Fibroblast of skin of left biceps (primary cell): ENCODE data around the gene DHX8.
"Not testable (repeated sequence)": the region's sequence is repeated elsewhere in the genome, so short reads cannot be mapped to it uniquely, and the experiment has no call there.

Experiments
- DNase-seq, 2 experiments: peaks; one replicate each; pipeline ENCODE4 v3.0.0-alpha.2; 2013; ENCODE audit warnings: low read depth in 2 of 2

DHX8 gene

DNA sequence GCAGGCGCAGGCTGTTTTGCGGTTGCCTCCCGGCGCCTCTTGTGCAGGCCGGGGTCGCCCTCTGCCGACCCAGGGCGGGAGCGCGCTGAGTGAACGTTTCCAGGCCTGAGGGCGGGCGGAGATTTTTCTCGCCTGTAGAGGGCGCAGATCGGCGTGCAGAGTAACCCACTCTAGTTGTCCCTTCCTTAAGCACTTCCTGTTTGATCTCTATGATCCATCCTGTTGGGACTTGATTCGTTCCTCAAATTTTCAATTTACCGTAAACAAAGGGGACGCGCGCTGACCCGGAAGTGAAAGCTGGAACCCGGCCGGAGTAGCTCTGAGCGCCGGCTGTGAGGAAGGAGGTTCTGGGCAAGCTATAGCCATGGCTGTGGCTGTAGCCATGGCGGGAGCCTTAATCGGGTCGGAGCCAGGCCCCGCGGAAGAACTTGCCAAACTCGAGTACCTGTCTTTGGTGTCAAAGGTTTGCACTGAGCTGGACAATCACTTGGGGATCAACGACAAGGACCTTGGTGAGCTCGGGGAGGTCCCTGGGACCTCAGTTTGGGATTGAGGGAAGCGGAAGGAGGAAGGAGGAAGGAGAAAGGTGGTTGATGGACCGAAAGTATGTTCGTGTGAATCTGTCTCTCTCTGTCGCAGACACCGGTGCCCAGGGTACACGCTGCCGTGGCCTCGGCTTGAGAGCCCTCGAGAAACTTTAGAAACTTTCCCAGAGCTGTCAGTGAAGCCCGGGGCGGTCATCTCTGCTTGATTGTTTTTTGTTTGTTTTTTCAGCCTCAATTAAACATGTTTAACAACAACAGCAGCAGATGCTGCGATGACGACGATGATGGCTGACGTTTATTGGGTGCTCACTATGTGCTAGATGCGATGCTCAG lies at the start of gene DHX8:
TSS of gene DHX8 (plus strand) at position 302 of the 878 bp plus-strand sequence. CDS start at position 365, 63 bp downstream.
- peak; percentile 98 for DNase-seq

DNA sequence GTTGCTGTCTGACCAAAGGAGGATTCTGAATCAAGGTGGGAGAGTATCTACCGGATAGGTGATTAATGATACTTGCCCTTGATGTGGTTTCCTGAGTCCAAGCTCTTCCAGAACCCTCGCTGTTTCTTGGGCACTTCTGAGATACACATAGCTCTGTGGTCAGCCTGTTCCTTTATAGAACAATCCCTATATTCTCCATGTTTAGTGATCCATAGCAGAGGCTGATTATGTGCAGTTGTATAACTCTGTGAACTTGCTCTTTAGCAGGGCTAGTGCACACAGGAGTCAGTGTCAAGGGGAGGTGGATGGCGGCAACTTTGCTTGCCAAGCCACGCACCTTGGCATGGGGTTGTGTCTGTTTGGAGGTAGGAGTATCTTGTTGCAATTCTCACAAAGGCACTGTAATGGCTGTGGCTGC lies 48.9 kb upstream of the DHX8 start:
- no peak for DNase-seq

DNA sequence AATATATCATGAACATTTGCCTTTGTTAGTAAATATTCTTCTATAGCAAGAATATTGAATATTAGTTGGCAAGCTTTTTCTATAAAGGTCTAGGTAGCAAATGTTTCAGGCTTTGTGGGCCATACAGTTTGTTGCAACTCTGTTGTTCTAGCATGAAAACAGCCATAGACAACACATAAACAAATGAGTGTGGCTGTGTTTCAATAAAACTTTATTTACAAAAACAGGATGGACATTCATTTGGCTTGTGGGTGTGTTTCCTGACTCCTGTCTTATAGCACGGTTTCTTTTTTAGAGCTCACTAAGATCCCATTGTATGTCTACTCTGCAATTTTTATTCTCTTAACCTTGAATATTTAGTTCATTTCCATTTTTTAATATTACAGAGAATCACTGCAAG lies 46.0 kb upstream of the DHX8 start:
- DNase-seq, result no peak

DNA sequence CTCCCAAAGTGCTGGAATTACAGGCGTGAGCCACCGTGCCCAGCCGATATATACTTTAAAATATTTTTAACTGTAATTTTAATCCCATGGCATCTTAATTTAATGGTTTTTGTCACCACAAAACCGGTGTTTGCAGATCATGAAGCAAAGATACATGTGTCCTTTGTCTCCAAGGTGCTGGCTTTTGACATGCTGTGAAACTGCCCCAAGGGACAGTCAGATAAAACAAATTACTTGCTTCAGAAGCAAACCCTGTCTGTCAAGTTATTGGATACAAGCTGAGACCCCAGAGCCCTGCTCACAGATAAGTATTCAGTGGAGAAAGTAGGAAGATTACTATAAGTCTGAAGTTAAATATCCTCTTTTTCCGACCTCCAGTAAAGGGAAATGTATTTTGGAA lies 45.1 kb upstream of the DHX8 start:
- DNase-seq, result no peak

DNA sequence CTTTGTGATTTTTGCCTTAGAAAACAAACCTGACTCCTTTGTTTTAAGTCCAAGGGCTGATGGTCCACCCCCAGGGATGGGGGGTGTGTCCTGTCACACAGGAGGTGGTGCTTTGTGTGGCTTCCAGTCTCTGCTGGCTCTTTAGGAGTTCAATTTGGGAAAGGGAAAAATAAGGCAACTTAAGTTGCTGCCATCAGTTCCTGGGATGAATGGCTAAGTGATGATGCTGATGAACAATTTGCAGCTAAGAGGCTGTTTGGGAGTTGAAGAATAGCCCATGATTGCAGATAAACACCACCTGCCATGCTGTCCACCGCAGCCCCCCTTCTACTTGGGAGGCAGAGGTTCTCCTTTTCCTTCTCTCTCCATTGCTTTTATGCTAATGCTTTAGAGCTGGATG lies 44.7 kb upstream of the DHX8 start:
- no peak for DNase-seq

DNA sequence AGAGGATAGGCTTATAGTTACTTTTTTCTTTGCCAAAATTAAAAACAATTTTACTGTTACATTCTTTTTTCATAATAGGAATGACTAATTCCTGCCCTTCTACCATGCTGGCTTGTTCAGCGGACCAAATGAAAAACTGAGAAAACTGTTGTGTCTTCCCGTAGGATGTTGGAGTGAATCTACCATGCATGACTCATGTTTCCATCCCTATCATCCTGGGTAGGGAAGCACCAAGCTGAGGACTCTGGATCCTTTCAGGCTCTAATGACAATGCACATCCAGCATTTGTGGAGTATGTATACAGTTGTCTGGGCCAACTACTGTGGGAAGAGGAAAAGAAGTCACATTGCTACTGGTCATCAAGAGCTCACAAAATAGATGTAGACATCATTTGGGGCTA lies 41.1 kb upstream of the DHX8 start:
- no peak for DNase-seq

DNA sequence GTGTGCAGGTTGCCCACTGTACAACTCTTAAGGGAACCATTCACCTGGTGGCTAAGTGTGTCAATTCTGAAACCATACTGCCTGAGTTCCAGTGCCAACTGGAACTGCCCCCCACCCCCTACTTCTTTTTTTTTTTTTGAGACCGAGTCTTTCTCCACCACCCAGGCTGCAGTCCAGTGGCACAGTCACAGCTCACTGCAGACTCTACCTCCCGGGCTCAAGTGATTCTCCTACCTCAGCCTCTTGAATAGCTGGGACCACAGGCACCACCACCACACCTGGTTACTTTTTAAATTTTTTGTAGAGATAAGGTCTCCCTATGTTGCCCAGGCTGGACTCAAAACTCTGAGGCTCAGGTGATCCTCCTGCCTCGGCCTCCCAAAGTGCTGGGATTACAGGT lies 40.4 kb upstream of the DHX8 start:
- DNase-seq, result no peak

DNA sequence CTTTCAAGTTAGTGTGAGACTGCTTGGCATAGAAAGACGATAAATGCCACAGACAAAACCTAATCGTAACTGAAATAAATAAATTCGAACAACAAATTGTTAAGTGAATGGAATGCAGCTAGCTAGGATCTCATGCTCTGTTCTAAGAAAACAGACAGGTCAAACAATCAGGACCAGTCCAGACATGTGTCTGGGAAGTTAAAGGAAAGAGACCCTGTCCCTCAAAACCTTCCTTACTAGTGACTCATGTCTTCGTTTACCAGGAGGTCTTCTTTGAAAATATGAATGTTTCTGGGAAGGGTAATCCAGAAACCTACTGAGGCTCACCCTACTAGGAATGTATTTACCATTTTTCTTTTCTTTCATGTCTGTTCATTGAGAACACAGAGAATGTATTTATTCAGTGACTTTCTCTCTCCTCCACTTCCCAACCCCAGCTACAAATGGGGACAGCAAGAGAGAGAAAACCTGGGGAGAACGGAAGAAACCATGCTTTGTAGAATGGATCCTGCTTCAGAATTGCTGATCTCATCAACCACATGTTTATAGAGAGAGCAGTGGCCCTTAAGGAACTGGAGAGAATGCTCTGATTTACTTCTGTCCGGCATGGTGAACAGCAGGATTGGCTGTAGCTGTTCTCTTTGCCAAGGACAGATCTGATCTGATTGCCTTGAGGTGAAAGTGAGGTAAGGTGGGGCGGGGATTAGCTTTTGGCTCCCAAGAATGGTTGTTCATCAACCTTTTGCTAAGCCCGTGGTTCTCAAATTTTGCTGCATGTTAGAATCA lies 39.4 kb upstream of the DHX8 start:
- DNase-seq, result no peak

DNA sequence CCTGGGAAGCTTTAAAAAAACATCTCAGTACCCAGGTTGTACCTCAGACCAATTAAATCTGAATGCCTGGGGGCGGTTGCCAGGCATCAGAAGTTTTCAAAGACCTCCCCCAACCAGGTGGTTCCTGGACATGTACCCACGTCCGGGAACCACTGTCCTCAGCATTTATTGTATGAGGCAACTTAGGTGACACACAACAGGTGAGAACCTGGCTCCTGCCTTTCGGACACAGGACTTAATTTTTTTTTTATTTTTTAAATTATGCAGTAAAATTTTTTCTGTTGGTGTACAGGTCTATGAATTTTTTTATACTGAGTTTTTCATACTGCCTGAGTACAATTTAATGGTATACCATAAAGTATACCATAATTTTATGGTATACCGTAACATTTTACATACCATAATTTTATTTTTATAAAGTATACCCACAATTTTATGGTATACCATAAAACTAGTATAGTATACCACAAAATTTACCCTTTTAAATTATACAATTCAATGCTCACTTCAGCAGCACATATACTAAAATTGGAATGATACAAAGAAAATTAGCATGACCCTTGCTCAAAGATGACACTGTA lies 38.7 kb upstream of the DHX8 start:
- no peak for DNase-seq

DNA sequence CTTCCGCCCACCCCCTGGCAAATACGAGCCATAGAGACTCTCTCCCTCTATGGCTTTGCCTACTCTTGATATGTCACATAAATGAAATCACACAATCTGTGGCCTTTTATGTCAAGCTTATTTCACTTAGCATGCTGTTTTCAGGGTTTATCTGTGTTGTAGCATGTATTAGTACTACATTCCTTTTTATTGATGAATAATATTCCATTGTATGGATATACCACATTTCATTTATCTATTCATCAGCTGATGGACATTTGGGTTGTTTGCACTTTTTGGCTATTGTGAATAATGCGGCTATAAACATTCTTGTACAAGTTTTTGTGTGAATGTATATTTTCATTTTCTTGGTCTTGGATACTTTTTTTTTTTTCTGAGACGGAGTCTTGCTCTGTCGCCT lies 37.0 kb upstream of the DHX8 start:
- DNase-seq, result no peak

DNA sequence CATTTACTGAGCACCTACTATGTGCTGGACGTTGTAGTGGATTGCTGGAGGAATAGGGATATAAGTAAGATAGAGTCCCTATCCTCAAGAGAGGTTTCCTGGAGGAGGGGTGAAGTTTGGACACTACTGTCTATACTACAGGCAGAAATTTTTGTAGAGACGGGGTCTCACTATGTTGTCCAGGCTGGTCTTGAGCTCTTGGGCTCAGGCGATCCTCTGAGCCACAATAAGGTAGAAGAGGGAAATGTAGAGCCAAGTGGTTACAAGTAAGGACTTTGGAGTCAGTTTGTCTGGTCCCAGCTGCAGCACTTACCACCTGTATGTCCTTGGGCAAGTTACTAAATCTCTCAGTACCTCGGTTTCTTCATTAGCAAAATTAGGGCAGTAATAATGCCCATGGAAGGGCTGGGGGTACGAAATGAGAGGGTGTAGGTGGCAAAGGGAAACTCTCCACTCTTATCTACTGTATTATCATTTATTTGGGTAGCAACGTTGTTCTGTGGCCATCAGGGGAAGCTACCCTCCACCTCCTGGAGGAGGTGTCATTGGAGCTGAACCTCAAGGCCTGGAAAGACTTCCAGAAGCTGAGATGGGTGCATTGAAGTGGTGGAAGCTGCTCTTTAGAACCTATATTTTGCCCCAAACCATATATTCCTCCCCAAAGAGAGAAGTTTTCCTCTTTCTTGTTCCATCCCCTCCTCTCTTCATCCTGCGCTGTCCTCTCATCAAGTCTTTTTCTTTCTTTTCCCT lies 34.9 kb upstream of the DHX8 start:
- no peak for DNase-seq

DNA sequence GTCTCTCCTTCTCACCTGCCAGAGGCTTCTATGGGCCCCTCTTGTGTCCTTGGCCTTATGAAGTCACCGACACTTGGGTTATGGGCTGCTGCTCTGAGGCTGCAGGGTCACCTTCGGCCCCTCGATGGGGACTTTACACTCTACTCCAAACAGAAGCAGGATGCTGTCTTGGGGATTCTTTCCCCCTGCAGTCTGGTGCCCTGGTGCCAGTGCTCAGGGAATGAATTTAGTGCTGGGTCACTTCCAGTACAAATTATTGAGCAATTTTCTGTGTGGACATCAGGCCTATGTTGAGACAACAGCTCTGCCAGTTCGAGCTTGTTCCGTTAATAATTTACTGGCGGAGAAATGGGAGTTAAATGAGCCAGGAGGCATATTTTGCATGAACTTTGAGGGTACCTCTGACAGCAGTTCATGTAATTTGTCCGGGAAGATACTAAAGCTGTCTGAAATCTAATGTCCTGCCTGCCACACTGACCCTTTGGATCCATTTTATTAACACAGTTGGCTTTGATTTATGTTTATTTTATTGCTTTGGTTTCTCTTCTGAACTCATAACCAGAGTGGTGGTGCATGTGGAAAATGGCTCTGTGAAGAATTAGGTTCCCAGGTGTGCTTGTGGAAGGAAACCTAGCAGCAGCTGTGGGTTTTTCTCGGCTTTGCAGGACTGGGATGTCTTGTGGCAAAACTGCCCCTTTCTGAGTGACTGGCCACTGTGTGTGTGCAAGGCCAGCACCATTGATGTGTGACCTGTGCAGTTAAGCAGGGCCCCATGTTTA lies 34.1 kb upstream of the DHX8 start:
- DNase-seq, result no peak

DNA sequence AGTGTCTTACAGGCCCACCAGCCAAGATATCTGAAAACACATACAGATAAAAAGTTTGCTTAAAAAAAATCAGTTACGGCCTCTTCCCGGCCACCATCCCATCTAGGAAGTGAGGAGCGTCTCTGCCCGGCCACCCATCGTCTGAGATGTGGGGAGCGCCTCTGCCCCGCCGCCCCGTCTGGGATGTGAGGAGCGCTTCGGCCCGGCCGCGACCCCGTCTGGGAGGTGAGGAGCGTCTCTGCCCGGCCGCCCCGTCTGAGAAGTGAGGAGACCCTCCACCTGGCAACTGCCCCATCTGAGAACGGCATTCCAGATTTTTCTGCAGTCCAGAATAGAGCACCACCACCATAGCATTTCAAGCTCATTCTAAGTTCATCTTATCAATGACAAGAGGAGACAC lies 33.0 kb upstream of the DHX8 start:
- DNase-seq, result not testable (repeated sequence)

DNA sequence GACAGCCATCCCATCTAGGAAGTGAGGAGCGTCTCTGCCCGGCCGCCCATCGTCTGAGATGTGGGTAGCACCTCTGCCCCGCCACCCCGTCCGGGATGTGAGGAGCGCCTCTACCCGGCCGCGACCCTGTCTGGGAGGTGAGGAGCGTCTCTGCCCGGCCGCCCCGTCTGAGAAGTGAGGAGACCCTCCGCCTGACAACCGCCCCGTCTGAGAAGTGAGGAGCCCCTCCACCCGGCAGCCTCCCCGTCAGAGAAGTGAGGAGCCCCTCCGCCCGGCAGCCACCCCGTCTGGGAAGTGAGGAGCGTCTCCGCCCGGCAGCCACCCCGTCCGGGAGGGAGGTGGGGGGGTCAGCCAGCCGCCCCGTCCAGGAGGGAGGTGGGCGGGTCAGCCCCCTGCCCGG lies 32.0 kb upstream of the DHX8 start:
- not testable (repeated sequence) for DNase-seq

DNA sequence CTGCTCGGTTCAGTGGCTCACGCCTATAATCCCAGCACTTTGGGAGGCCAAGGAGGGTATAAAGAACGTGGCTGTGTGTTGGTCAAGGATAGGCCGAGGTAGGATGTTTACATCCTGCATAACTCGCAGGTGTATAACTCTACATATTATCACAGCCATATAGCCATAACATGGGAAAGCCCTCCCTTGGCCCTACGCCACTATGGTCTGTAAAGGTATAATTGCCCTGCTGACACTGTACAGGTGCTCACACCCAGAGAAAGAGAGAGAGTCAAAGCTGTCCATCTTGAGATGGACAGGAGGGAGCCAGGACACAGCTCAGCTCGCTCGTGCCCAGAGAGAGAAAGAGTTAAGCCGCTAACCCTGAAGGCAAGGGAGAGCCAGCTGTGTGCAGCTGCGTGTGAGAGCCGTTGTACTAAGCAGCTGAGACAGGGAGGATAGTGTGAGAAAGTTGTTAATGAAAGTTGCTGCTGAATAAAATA lies 30.4 kb upstream of the DHX8 start:
- DNase-seq, result no peak

DNA sequence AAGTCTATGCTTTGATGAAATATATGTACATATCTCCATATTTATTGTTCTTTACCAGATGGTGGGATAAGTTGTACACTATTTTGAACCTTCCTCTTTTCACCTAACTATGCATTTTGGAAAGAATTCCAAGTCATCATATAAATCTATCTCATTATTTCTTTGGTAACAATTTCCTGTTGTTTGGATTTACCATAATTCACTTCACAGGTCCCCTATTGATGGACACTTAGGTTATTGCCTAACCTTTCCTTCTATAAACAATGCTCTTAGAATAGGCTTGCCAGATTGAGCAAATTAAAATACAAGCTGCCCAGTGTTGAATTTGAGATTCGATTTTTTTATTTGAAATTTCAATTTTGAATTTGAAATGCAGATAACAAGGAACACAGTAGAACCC lies 28.9 kb upstream of the DHX8 start:
- DNase-seq, result no peak

DNA sequence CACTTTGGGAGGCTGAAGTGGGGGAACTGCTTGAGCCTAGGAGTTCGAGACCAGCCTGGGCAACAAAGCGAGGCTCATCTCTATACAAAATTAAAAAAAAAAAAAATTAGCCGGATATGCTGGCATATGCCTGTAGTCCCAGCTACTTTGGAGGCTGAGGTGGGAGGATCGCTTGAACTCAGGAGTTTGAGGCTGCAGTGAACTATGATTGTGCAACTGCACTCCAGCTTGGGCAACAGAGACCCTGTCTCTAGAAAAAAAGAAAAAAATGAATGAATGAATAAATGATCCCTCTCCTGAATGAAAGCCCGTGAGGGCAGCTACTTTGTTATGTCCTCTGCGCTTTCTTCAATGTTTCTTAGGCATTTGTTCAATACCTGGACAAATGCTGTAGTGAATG lies 27.7 kb upstream of the DHX8 start:
- DNase-seq, result no peak

DNA sequence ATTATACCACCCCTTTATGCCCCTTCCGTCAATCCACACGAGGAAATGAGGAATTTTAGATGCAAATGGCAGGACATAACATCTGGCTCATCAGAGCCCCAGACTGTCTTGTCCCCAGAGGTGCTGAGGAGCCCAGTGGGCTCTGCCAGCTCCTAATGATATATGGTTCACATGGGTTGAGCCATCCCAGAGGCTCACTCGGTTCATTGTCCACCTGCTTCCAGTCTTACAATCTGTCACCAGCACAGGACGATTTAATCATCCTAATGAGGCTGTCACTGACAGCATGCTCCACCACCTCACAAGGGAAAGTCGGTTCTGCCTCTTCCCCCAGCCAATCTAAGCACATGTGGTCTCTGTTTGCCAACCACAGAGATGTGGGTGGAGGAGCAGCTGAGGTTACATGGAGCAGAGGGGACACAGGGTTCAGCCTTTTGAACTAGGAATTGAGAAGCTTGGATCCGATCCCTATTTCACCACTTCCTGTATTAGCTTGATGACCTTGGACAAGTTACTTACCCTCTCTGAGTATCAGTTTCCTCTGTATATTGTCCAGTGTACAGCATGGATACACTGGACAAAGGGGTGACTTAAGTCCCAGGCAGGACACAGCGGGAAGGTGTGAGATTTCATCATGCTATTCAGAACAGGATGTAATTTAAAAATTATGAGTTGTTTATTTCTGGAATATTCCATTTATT lies 27.0 kb upstream of the DHX8 start:
- no peak for DNase-seq

DNA sequence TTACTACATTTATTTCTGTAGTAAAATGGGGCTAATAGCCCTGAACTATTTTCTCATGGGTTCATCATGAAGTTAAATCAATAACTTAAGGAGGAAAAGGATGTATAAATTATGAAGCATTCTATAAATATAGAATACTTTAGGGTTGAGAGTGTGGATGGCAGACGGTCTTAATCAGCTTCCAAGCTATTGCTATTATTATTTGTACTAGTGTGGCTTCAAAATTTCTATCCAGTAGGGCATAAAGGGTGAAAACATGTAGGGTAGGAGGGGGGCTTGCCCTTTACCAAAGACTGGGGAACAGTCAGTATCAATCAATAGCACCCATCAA lies 26.4 kb upstream of the DHX8 start:
- no peak for DNase-seq

DNA sequence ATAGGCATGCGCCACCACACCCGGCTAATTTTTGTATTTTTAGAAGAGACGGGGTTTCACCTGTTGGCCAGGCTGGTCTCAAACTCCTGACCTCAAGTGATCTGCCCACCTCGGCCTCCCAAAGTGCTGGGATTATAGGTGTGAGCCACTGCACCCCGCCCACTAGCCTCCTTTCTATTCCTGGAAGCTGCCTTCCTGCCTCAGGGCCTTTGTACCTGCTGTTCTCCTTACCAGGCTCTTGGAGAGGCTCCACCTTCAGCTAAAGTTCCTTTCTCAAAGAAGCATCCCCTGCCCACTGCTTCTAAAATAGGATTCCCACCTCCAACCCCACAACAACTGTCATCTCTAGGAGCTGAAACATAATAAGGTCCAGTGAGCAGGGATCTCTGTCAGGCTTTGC lies 23.9 kb upstream of the DHX8 start:
- not testable (repeated sequence) for DNase-seq

DNA sequence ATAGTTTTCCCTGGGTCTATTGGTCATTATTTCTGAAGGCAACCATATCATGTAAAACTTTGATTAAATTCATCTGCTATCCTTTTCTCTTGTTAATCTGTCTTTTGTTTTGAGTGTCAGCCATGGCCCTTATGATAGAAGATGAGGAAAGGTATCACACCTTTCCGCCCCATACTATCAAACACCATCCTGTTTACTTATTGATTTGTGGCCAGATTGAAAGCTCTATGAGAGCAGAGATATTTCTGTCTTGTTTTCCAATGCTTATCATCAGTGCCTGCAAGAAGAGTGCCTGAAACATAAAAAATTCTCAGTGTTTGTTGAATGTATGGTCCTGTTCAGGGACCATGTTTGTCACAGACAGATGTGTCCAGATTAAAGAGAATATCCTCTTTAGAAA lies 22.6 kb upstream of the DHX8 start:
- no peak for DNase-seq
